Stimulated activated CD4-positive, alpha-beta T cell treated with anti-CD3 and anti-CD28 coated beads, Interleukin-4, amount 100 ng/mL, for 1 hour (primary cell): Measurements from ENCODE around the gene PDIA5.

Experiments used
- DNase-seq: peaks from one replicate; pipeline ENCODE4 v3.0.0-alpha.2; 2020

The PDIA5 gene

DNA sequence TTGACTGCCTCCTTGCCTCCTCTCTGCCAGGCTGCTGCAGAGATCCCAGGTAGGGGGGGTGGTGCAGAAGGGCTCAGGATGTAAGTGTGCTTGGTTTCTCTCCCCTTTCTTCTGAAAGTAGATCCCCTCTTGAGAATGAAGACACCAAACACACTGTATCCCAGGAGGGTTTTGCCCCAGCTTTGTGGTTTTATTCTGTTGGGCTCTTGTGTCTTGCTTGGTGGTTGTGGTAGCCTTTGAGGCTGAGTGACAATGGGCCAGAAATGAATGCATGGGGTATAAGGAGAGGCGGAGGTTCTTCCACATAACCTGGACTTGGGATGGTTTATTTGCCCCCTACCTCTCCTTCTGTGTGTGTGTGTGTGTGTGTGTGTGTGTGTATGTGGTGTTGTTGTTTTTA is 5.7 kb downstream of the PDIA5 start:
- DNase-seq: no peak

GRCh38 chr3:123075359-123075758 is 8.5 kb downstream of the PDIA5 start:
- DNase-seq: no peak

- no peak for DNase-seq
Observed at GRCh38 chr3:123076112-123076495, 9.3 kb downstream of the PDIA5 start.

DNA sequence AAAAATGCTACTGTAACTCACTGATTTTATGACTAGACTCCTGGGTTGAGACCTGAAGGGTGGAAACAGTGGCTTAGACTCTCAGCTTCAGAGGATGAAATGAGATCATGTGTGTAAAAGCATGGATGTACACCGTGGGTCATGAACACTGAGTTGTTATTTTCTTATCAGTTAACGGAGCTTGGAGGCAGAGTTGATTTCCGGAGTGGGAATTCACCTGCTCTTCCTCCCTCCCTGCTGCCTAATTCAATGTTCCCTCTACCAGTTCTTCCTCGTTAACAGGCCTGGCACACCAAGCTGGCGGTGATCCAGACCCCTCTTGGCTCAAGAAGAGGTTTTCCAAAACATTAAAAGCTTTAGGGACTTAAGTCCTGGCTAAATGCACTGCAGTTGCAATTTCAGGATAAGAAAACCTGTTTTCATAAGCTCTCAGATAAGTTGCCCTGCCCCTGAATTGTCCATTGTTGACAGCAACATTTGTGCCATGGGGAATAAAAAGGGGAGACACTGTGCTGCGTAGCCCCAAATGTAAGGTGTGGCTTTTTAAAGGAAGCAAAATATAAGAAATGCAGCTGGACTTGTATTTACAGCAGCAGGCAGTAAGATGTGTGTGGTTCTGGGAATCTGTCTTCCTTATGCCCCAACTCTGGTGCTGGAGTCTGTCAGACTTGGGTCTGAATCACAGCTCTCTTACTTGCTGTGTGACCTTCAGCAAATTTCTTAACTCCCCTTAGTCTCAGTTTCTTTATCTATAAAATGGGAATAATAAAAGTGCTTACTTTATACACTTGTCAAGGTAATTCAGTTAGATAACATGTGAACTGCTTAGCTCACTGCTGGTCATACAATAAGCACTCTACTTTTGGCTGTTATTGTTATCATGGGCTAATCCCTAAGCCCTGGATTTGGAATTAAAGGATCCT is 9.9 kb downstream of the PDIA5 start:
- DNase-seq: no peak

DNA sequence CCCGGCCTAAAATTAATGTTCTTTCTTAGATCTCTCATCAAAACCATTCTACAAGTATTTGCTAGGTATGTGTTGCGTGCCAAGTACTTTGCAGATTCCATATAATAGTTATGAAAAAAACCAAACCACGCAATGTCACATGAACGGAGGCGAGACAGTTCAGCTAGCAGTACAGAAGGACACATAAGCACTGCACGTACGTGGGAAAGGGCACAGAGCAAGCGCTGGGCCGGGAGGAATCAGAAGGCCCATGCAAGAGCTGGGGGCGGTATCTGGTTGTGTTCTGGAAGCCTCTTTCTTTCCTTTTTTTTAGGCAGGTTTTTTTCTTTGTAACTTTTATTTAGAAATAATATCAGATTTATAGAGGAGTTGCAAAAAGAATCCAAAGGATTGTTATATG is 11.3 kb downstream of the PDIA5 start:
- DNase-seq: no peak

GRCh38 chr3:123080864-123081562 is 14.2 kb downstream of the PDIA5 start:
- DNase-seq: no peak

DNA sequence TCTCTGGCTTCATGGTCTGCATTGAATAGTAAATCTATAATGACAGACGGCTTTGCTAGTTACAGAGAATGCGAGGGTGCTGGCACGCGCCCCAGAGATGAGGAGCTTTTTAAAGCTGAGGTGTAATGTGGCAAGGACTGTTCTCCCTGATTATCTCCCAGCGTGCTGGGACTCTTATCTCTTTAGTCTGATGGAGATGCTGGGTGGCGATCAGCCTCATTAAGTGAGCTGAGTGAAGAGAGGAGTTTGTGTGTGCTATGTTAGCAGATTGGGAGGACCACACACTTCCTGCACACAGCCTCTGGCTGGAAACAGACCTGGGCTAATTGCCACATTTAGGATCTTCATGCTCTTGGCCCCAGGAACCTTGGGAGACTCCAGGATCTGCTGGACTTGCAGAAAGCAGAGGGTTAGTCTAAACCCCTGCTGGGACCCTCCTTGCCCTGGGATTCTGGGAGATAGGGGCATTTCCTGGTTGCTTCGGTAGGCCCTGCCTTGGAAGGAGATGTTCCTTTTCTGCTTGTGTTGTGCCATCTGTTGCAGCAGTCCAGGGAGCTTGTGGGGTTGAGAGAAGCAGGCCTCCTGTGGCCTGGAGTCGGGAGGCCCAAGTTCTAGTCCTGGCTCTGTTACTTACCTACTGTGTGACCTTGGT is 15.0 kb downstream of the PDIA5 start:
- DNase-seq: no peak

DNA sequence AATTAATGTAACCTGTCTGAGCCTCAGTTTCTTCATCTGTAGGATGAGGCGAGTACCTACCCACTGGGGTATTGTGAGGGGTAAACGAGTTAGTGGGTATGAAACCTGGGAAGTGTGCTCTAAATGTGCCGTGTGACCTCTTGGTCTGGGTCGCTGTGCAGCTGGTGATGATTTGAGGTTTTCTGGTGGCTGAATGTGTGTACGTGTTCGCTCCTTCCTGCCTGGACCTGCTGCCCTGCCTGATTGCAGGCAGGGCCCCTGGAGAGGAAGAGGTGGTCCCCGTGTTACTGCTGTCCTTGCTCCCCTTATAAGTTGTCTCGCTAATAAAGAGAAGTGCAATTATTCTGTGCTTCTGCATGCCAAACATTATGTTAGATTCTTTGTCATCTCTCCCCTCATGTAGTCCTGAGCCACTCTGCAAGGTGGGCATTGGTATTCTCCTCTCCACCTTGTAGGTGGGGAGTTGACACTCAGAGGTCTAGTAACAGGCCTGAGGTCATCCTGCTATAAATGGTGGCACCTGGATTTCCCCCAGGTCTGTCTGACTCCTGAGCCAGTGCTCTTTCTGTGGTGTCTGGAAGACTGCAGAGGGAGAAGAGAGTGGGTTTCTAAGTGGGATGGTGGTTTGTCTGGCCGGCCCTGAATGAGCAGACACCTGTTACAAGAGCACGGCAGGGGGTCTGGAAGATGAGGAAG is 15.7 kb downstream of the PDIA5 start:
- no peak for DNase-seq

- DNase-seq: no peak
Observed at GRCh38 chr3:123083383-123084124, 16.7 kb downstream of the PDIA5 start.

- DNase-seq: no peak
Observed at GRCh38 chr3:123084192-123084591, 17.4 kb downstream of the PDIA5 start.

DNA sequence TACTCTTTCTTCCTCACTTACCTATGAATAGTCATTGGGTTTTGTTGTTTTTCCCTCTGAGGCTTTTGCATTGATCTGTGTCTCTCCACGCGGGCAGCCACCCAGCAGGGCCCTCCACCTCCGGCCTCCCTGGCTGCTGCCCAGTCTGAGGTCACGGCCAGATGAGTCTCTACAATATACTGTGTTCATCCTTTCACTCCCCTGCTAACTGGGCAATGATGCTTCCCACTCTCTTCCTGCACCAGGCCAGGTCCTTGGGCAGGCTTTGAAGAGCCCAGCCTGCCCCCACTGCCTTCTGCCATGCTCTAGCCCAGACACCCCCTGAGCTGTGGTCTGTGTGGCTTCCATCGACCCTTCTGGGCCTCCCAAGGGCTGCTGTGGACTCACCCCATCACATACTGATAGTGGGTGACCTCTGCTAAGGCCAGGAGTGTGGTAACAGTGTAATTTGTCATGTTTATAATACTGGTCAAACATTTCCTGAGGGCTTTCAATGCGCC is 18.0 kb downstream of the PDIA5 start:
- no peak for DNase-seq

GRCh38 chr3:123085293-123085931 is 18.6 kb downstream of the PDIA5 start:
- DNase-seq: no peak

DNA sequence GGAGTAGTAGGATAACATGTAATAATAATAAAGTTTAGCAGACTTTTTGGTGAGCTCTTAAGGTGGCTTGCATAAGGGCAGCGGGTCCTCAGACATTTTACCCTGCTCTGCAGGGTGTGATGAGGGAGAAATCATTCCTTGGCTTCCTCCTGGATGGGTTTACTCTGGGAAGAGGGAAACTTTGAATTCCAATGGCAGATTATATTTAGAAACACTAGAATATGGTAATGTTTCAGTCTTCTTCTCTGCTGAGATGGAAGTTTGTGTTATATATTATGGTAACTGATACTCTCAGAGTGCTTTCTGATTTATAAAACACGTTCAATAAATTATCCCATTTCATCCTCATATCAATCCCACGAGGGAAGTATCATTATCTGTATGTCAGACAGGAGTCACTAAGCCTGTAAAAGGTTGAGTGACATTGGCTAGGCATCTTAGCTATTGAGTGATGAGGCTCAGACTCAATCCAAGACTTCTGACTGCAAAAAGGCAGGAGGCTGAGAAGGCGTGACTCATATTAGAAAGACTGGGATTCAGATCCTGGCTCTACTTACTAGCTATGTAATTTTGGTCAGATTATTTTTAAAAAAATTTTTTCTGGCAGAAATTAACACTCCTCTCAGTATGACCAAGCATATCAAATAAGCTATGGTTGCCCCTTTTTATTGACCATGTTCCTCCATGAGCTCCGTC is 19.3 kb downstream of the PDIA5 start:
- DNase-seq: no peak

GRCh38 chr3:123088387-123088786 is 21.6 kb downstream of the PDIA5 start:
- DNase-seq: no peak

DNA sequence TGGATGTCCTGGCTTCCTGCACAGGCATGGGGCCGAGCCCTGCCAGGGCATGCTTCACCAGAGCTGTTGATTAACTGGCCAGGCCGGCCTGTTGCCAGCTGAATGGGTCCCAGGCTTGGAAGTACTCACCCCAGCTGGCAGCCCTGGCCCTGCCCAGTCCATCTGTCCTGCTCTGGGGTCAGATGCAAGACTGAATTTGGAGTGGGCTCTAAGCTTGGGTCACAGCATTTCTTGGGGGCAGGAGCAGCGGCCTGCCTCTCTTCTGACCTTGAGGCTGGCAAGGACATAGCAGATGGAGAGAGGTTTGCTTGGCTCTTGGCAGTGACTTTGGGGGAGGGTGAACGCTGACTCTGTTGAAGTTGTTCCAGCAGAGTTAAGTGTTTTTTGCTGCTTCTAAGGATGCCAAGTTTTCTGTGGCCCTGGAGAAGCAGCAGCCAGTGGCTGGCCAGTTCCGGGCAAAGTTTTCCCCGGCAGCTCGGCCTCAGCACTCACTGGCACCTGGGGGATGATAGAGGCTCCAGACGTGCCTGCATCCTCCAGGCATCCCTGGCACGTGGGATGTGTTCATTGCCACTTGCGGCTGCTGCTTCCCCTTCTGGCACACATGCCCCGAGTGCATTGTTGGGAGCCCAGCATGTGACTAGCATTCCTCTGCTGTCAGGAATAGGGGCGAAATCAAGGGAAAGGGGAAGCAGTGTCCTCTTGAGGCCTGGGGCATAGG is 22.9 kb downstream of the PDIA5 start:
- no peak for DNase-seq

- DNase-seq: no peak
Observed at GRCh38 chr3:123090728-123091531, 24.1 kb downstream of the PDIA5 start.

DNA sequence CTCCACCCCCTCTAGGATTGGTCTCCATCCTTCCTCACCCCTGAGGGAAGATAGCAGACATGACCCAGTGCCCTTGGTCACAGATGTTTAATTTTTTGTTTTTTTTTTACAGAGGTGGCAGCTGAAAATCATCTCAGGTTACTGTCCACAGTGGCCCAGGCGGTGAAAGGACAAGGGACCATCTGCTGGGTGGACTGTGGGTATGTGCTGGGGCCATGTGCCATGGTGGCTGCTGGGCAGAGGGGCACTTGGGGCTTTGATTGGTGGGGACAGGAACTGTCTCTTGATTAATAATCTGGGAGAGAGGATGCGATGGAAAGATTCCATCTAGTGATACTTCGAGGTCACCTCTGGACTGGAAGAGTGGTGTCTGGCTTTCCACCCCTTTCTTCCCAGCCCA is 25.4 kb downstream of the PDIA5 start:
- DNase-seq: no peak

GRCh38 chr3:123093696-123094095 is 26.9 kb downstream of the PDIA5 start:
- DNase-seq: no peak

DNA sequence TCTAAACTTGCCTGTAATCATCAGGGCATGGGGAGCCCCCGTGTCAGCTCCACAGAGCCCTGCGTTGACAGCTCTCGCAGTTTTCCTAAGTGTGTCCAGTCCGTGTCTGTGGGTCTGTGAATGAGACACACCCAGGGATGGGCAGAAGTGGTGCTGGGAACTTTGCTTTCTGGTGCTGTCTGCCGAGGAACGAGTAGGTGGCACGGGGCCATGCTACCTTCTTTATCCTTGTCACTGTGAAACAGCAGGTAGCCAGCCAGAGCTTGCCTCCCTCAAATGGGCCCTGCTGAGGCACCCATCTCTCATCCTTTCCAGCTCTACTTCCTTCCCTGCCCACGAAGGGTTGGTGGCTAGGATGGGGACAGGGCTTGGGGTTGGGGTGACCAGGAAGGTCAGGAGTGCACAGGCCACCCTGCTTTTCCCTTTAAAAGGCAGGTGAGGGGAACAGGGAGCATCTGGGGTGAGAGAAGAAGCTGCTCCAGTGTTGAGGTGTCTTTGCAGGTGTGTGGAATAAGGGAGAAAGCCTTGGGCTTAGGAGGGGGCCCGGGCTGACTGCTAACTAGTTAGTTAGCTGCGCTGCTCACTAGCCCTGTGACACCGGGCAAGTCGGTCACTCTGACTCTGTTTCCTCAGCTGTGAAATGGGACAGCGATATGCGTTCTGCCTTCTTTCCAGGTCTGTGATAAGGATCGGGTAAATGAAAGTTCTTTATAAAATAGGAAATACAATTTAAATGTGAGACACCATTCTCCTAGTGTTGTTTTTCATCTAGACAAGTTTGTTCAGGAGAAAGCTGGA is 27.9 kb downstream of the PDIA5 start:
- no peak for DNase-seq
